HAP-1 (cell line): ENCODE data around the gene NUMB.
"Not testable (repeated sequence)": the region's sequence is repeated elsewhere in the genome, so short reads cannot be mapped to it uniquely, and the experiment has no call there.

Experiments used
- DNase-seq, 2 experiments: peaks; one replicate each; pipeline ENCODE4 v3.0.0-alpha.2; 2016 to 2020; ENCODE audit warnings: low spot score in 2 of 2
- H3K27me3 ChIP-seq: fragments of 250-450 bp; sonication (Bioruptor Pico); 2 replicates; pipeline ENCODE4 v1.5.1; 2020; ENCODE audit warnings: low read depth, mild to moderate bottlenecking, moderate library complexity
- H3K36me3 ChIP-seq: fragments of 250-450 bp; sonication (Bioruptor Pico); replicated peaks from 2 replicates; pipeline ENCODE4 v1.5.1; 2020; ENCODE audit warnings: mild to moderate bottlenecking
- H3K4me1 ChIP-seq: fragments of 250-450 bp; sonication (Bioruptor Pico); 2 replicates; pipeline ENCODE4 v1.5.1; 2020; ENCODE audit warnings: mild to moderate bottlenecking
- H3K4me3 ChIP-seq: fragments of 250-450 bp; sonication (Bioruptor Pico); 2 replicates; pipeline ENCODE4 v1.5.1; 2020; ENCODE audit warnings: mild to moderate bottlenecking, moderate library complexity
- H3K9me3 ChIP-seq: fragments of 250-450 bp; sonication (Bioruptor Pico); 2 replicates; pipeline ENCODE4 v1.5.1; 2020; ENCODE audit warnings: mild to moderate bottlenecking, moderate library complexity
- in situ Hi-C: fragments of 300-500 bp; cut with MboI; formaldehyde crosslinking; loops from 3 replicates; pipeline ENCODE4 v1.14.3; 2020; ENCODE audit warnings: low sequenced_read_pairs, inconsistent platforms, mixed read lengths

The NUMB gene

GRCh38 chr14:73426877-73427276 is 31.5 kb downstream of the NUMB start:
- Histone ChIP-seq H3K27me3 (no peaks in the 10 kb centered on the region), H3K4me3 (no peak overlapping the region), H3K9me3 (no peaks in the 10 kb centered on the region), H3K36me3 (no peaks in the 10 kb centered on the region), H3K4me1 (peaks cover 3% of the 10 kb centered on the region; the same call in 1 of the 2 replicates)
- in situ Hi-C loops: no loop called here
- DNase-seq: no peak

GRCh38 chr14:73424453-73424852 is 33.9 kb downstream of the NUMB start:
- Histone ChIP-seq H3K9me3 (no peaks in the 10 kb centered on the region), H3K4me1 (peaks cover 3% of the 10 kb centered on the region; the same call in 1 of the 2 replicates), H3K36me3 (0 out of 2 replicates have a peak, but pooled peaks cover 5% of the 10 kb centered on the region), H3K27me3 (no peaks in the 10 kb centered on the region), H3K4me3 (no peak overlapping the region)
- no peak for DNase-seq
- in situ Hi-C loops: no loop called here

- H3K36me3 ChIP-seq, H3K27me3 ChIP-seq, H3K4me1 ChIP-seq, H3K4me3 ChIP-seq, H3K9me3 ChIP-seq, in situ Hi-C loops, DNase-seq: not testable (repeated sequence)
Observed at GRCh38 chr14:73423092-73423491, 35.3 kb downstream of the NUMB start.

- peaks cover 3% of the 10 kb centered on the region; the same call in 1 of the 2 replicates for H3K4me1 ChIP-seq
- H3K27me3 ChIP-seq: no peaks in the 10 kb centered on the region
- 0 out of 2 replicates have a peak, but pooled peaks cover 5% of the 10 kb centered on the region for H3K36me3 ChIP-seq
- no peaks in the 10 kb centered on the region for H3K9me3 ChIP-seq
- in situ Hi-C loops: no loop called here
- no peak for DNase-seq
- H3K4me3 ChIP-seq: no peak overlapping the region
Observed at GRCh38 chr14:73422515-73422914, 35.8 kb downstream of the NUMB start.

GRCh38 chr14:73418227-73418626 is 40.1 kb downstream of the NUMB start:
- no peak for DNase-seq
- peaks cover 5% of the 10 kb centered on the region for H3K4me1 ChIP-seq
- in situ Hi-C loops: no loop called here
- 0 out of 2 replicates have a peak, but pooled peaks cover 5% of the 10 kb centered on the region for H3K36me3 ChIP-seq
- H3K4me3 ChIP-seq: no peak overlapping the region
- no peaks in the 10 kb centered on the region for H3K27me3 ChIP-seq
- H3K9me3 ChIP-seq: no peaks in the 10 kb centered on the region

GRCh38 chr14:73406248-73406647 is 52.1 kb downstream of the NUMB start:
- H3K36me3 ChIP-seq, H3K9me3 ChIP-seq, DNase-seq, H3K27me3 ChIP-seq, in situ Hi-C loops, H3K4me3 ChIP-seq, H3K4me1 ChIP-seq: not testable (repeated sequence)

GRCh38 chr14:73403181-73403752 is 55.1 kb downstream of the NUMB start:
- in situ Hi-C loops: no loop called here
- Histone ChIP-seq H3K36me3 (0 out of 2 replicates have a peak, but pooled peaks cover 4% of the 10 kb centered on the region), H3K4me1 (0 out of 2 replicates have a peak, but pooled peaks cover 2% of the 10 kb centered on the region), H3K4me3 (no peak overlapping the region), H3K9me3 (no peaks in the 10 kb centered on the region), H3K27me3 (no peaks in the 10 kb centered on the region)
- DNase-seq: no peak

- Histone ChIP-seq H3K9me3 (no peaks in the 10 kb centered on the region), H3K4me3 (no peak overlapping the region), H3K36me3 (0 out of 2 replicates have a peak, but pooled peaks cover 3% of the 10 kb centered on the region), H3K4me1 (0 out of 2 replicates have a peak, but pooled peaks cover 1% of the 10 kb centered on the region), H3K27me3 (no peaks in the 10 kb centered on the region)
- in situ Hi-C loops: no loop called here
- DNase-seq: no peak
Observed at GRCh38 chr14:73402579-73402978, 55.8 kb downstream of the NUMB start.

- no peak for DNase-seq
- Histone ChIP-seq H3K4me1 (peaks cover 5% of the 10 kb centered on the region), H3K36me3 (no peaks in the 10 kb centered on the region), H3K27me3 (no peaks in the 10 kb centered on the region), H3K9me3 (no peaks in the 10 kb centered on the region), H3K4me3 (no peak overlapping the region)
- in situ Hi-C loops: no loop called here
Observed at GRCh38 chr14:73397810-73398209, 60.5 kb downstream of the NUMB start.

GRCh38 chr14:73394317-73394716 is 64.0 kb downstream of the NUMB start:
- H3K36me3 ChIP-seq: no peaks in the 10 kb centered on the region
- H3K4me3 ChIP-seq: no peak overlapping the region
- peaks cover 5% of the 10 kb centered on the region for H3K4me1 ChIP-seq
- no peaks in the 10 kb centered on the region for H3K9me3 ChIP-seq
- in situ Hi-C loops: no loop called here
- no peaks in the 10 kb centered on the region for H3K27me3 ChIP-seq
- no peak for DNase-seq

- Histone ChIP-seq H3K4me3 (no peak overlapping the region), H3K4me1 (peaks cover 5% of the 10 kb centered on the region), H3K36me3 (no peaks in the 10 kb centered on the region), H3K27me3 (no peaks in the 10 kb centered on the region), H3K9me3 (no peaks in the 10 kb centered on the region)
- DNase-seq: no peak
- in situ Hi-C loops: no loop called here
Observed at GRCh38 chr14:73393375-73393774, 65.0 kb downstream of the NUMB start.

- in situ Hi-C loops: no loop called here
- Histone ChIP-seq H3K4me1 (peaks cover 5% of the 10 kb centered on the region), H3K27me3 (no peaks in the 10 kb centered on the region), H3K9me3 (no peaks in the 10 kb centered on the region), H3K4me3 (no peak overlapping the region), H3K36me3 (no peaks in the 10 kb centered on the region)
- DNase-seq: no peak
Observed at GRCh38 chr14:73392329-73393257, 65.8 kb downstream of the NUMB start.

GRCh38 chr14:73387860-73388259 is 70.5 kb downstream of the NUMB start:
- H3K9me3 ChIP-seq, H3K4me1 ChIP-seq, H3K27me3 ChIP-seq, DNase-seq, H3K36me3 ChIP-seq, H3K4me3 ChIP-seq, in situ Hi-C loops: not testable (repeated sequence)

- in situ Hi-C loops: no loop called here
- H3K9me3 ChIP-seq: no peaks in the 10 kb centered on the region; the same call in 1 of the 2 replicates
- H3K4me1 ChIP-seq: no peaks in the 10 kb centered on the region
- no peaks in the 10 kb centered on the region for H3K36me3 ChIP-seq
- H3K4me3 ChIP-seq: no peak overlapping the region
- H3K27me3 ChIP-seq: no peaks in the 10 kb centered on the region
- DNase-seq: no peak
Observed at GRCh38 chr14:73386342-73386741, 72.0 kb downstream of the NUMB start.
